ENCODE measurements around the gene MST1R.
A peak's percentile ranks its signal among the peaks of the same experiment; 100 is the strongest.

Gene MST1R

DNA sequence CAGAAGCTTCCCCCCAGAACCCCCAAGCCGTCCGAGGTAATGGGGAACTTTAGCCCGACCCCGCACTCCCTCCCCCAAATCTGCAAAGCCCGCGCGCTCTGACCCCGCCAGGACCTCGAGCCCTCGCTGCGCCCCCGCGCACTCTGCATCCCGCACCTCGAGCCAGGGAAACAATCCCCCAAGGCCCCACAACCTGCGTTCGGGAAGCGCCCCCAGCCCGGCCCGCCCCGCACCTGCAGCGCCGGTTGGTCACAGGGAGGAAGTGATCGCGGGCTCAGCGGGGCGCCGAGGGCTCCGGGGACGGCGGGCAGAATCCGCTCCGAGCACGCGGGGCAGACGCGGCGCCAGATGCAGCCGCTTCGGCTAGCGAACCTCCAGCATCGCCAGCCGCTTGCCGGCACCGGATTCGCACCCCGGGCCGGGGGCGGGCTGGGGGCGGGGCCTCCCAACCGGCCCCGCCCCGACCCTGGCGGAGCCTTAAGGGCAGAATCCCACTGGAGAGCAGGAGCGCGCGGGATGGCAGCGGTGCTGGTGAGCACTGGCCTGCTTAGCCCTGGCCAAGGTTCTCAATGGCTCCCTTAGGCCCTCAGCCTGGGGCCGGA is 34.0 kb downstream of the MST1R start, which contains the start of gene CAMKV:
Gene CAMKV (minus strand): TSS at position 382 of the 602 bp plus-strand sequence. CDS start 7,518 bp downstream, outside the sequence.
- Histone ChIP-seq H3K4me1 (ENCODE audit: control insufficient read depth, insufficient read depth, low read length) (peaks cover 21% of the 10 kb centered on the region), H3K4me3 (ENCODE audit: low read depth, low read length) (peak within 1 kb of the TSS; percentile 72), H3K27me3 (ENCODE audit: control insufficient read depth, insufficient read depth, low read length) (peaks cover 16% of the 10 kb centered on the region), H3K36me3 (ENCODE audit: control insufficient read depth, insufficient read depth, low read length) (no peaks in the 10 kb centered on the region), H3K9ac (ENCODE audit: low read depth, low read length) (no peak within 1 kb of the TSS), H3K9me3 (ENCODE audit: control insufficient read depth, insufficient read depth, low read length) (no peaks in the 10 kb centered on the region)

DNA sequence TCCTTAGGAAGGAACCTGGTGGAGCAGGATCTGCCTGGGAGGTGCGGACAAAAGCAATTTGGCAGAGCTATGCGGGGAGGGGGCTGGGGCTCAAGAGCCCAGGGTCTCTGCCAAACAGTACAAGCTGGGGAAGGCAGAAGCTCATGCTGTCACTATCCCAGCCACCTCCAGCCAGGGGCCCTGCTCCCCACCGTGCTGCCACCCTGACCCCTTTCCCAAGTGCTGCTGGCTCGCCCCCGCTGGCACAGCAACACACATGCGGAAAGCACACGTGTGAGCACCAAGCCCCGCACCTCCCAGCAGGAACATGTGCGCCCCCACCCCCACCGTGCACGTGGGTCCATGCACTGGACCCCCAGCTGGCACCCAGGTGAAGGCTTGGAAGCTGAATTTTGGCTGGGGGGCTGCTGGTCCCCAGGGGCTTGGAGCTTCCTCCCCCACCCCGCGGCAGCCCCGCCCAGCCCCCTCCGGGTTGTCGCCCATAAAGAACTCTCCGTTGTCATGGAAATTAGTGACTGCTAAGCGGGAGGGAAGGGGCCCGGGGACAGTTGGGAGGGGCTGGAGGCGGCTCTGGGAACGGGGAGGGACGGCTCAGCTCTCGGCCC is 34.7 kb downstream of the MST1R start:
- peaks cover 16% of the 10 kb centered on the region for H3K27me3 ChIP-seq (ENCODE audit: control insufficient read depth, insufficient read depth, low read length)
- peaks cover 26% of the 10 kb centered on the region for H3K4me1 ChIP-seq (ENCODE audit: control insufficient read depth, insufficient read depth, low read length)
- H3K36me3 ChIP-seq (ENCODE audit: control insufficient read depth, insufficient read depth, low read length) = no peaks in the 10 kb centered on the region
- H3K9ac ChIP-seq (ENCODE audit: low read depth, low read length) = no peak overlapping the region
- peak overlapping the region; percentile 72 for H3K4me3 ChIP-seq (ENCODE audit: low read depth, low read length)
- H3K9me3 ChIP-seq (ENCODE audit: control insufficient read depth, insufficient read depth, low read length) = no peaks in the 10 kb centered on the region

DNA sequence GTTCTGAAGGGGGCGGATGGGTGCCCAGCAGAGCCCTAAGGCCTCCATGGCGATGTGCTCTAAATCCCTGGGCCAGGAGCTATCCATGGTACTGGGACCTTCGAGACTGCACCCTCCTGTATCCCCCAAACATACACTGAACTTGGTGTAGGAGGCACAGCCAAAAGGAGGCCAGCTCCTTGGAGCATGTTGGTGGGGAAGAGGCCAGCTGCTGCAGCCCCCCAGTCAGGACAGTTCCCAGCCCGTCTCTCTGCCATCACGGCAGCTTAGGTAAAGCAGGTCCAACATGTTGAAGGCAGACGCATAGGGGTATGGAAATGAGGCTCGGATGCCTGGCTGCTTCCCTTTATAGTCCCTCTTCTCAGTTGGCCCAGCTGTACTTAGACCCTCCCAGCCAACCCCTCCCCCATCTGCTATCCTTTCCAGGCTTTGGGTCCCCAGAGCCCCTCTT is 35.8 kb downstream of the MST1R start:
- H3K4me3 ChIP-seq (ENCODE audit: low read depth, low read length) = peak overlapping the region; percentile 72
- no peak overlapping the region for H3K9ac ChIP-seq (ENCODE audit: low read depth, low read length)
- peaks cover 16% of the 10 kb centered on the region for H3K27me3 ChIP-seq (ENCODE audit: control insufficient read depth, insufficient read depth, low read length)
- peaks cover 27% of the 10 kb centered on the region for H3K4me1 ChIP-seq (ENCODE audit: control insufficient read depth, insufficient read depth, low read length)
- H3K9me3 ChIP-seq (ENCODE audit: control insufficient read depth, insufficient read depth, low read length) = no peaks in the 10 kb centered on the region
- no peaks in the 10 kb centered on the region for H3K36me3 ChIP-seq (ENCODE audit: control insufficient read depth, insufficient read depth, low read length)

DNA sequence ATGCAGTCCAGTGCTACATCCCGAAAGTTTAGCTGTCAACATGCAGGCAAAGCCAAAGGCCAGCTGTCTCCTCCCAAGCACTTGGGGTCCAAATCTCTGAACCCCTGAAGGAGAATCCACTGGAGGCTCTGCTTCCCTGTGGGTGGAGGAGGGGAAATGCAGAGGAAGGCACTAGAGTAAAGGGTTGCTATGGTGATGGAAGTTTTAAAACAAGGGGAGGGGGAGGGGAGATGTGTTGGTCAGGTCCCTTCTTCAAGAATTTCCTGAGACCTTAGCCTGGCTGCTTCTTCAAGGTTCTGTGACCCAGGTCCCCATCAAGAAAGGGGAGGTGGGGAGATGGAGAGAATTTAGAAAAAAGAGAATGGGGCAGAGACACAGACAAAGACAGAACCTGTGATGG is 36.3 kb downstream of the MST1R start:
- H3K27me3 ChIP-seq (ENCODE audit: control insufficient read depth, insufficient read depth, low read length) = peaks cover 16% of the 10 kb centered on the region

DNA sequence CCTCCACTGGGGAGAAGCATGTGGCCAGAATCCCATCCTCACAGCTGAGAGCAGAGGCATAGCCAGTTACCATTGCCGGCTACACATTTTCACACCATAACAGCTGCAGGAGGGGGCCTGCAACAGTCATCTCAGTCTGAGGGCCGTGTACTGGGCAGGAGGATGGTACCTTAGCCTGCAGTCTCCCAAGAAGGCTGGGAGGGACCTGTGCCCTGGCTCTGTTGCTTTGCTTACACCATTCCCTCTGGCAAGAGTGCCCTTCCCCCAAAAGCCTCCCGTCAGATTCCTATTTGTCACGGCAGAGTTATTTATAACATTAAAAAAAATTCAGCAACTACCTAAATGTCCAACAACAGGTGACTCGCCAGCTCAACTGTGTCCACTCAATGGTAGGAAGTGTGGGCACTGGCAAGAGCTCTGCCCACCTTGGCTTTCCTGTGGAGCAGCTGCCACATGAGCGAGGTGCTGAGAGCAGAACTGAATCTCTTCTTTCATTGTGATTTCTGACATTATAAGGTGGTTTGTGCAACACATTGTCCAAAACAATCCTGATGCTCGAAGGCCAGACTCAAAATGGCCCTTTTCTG is 38.4 kb downstream of the MST1R start:
- H3K4me3 ChIP-seq (ENCODE audit: low read depth, low read length) = no peak overlapping the region
- peaks cover 2% of the 10 kb centered on the region for H3K27me3 ChIP-seq (ENCODE audit: control insufficient read depth, insufficient read depth, low read length)
- peaks cover 9% of the 10 kb centered on the region for H3K36me3 ChIP-seq (ENCODE audit: control insufficient read depth, insufficient read depth, low read length)
- H3K4me1 ChIP-seq (ENCODE audit: control insufficient read depth, insufficient read depth, low read length) = peaks cover 26% of the 10 kb centered on the region
- H3K9ac ChIP-seq (ENCODE audit: low read depth, low read length) = peak overlapping the region; percentile 60
- no peaks in the 10 kb centered on the region for H3K9me3 ChIP-seq (ENCODE audit: control insufficient read depth, insufficient read depth, low read length)

More for the DNA sequence above, 36.3 kb downstream of the MST1R start:
- no peak overlapping the region for H3K9ac ChIP-seq (ENCODE audit: low read depth, low read length)
- no peak overlapping the region for H3K4me3 ChIP-seq (ENCODE audit: low read depth, low read length)
- H3K9me3 ChIP-seq (ENCODE audit: control insufficient read depth, insufficient read depth, low read length) = no peaks in the 10 kb centered on the region
- H3K4me1 ChIP-seq (ENCODE audit: control insufficient read depth, insufficient read depth, low read length) = peaks cover 27% of the 10 kb centered on the region
- no peaks in the 10 kb centered on the region for H3K36me3 ChIP-seq (ENCODE audit: control insufficient read depth, insufficient read depth, low read length)

DNA sequence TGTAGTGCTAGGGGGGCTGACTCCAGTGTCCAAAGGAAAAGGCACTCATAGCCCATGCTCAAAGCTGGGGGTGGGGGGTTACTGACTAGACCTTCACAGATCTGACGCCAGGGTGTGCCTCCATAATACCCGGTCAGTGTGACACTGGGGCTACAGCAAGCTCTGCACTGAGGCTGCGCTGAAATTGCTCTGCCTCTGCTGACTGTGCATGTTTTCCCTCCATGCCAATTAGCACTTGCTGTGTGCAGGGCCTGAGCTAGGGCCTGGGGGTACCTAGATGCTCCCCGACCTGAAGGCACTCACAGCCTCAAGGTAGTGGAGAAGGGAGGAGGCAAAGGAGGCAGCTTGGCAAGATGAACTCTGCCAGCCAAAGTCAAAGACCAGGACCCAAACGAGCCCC is 39.2 kb downstream of the MST1R start:
- H3K36me3 ChIP-seq (ENCODE audit: control insufficient read depth, insufficient read depth, low read length) = peaks cover 16% of the 10 kb centered on the region
- no peaks in the 10 kb centered on the region for H3K27me3 ChIP-seq (ENCODE audit: control insufficient read depth, insufficient read depth, low read length)
- peaks cover 24% of the 10 kb centered on the region for H3K4me1 ChIP-seq (ENCODE audit: control insufficient read depth, insufficient read depth, low read length)
- peak overlapping the region; percentile 54 for H3K9ac ChIP-seq (ENCODE audit: low read depth, low read length)
- no peaks in the 10 kb centered on the region for H3K9me3 ChIP-seq (ENCODE audit: control insufficient read depth, insufficient read depth, low read length)
- no peak overlapping the region for H3K4me3 ChIP-seq (ENCODE audit: low read depth, low read length)

DNA sequence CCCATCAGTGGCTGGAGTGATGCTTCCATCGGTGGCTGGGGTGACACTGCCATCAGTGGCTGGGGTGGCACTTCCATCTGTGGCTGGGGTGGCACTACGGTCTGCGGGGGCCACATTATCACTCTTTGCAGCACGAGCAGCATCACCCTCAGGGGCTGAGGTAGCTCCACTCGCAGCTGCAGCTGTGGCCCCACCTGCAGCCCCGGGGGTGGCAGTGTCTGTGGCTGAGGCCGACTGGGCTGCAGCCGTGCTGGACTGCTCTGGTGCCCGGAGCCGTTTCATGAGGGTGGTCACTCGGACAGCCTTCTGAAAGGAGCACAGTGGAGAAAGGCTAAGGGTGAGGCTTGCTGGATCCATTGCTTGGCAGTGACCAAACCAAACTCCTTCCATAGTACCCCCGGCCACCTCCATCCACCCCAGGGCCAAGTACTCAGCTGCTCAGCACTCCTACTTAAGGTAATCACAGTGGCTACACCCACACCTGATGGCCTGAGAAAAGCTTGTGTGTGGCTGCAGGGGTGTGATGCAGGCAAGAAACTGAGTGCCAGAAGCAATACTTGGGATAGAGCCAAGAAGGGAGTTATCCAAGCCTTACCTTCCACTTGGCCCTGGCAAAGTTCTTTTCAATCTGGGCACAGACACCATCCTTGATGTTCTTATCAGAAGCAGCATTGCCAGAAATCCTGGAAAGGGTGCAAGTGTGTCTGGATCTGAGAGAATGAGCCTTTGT is 43.9 kb downstream of the MST1R start:
- Histone ChIP-seq H3K4me3 (ENCODE audit: low read depth, low read length) (no peak overlapping the region), H3K9ac (ENCODE audit: low read depth, low read length) (no peak overlapping the region), H3K36me3 (ENCODE audit: control insufficient read depth, insufficient read depth, low read length) (peaks cover 21% of the 10 kb centered on the region), H3K4me1 (ENCODE audit: control insufficient read depth, insufficient read depth, low read length) (peaks cover 14% of the 10 kb centered on the region), H3K27me3 (ENCODE audit: control insufficient read depth, insufficient read depth, low read length) (no peaks in the 10 kb centered on the region), H3K9me3 (ENCODE audit: control insufficient read depth, insufficient read depth, low read length) (no peaks in the 10 kb centered on the region)

DNA sequence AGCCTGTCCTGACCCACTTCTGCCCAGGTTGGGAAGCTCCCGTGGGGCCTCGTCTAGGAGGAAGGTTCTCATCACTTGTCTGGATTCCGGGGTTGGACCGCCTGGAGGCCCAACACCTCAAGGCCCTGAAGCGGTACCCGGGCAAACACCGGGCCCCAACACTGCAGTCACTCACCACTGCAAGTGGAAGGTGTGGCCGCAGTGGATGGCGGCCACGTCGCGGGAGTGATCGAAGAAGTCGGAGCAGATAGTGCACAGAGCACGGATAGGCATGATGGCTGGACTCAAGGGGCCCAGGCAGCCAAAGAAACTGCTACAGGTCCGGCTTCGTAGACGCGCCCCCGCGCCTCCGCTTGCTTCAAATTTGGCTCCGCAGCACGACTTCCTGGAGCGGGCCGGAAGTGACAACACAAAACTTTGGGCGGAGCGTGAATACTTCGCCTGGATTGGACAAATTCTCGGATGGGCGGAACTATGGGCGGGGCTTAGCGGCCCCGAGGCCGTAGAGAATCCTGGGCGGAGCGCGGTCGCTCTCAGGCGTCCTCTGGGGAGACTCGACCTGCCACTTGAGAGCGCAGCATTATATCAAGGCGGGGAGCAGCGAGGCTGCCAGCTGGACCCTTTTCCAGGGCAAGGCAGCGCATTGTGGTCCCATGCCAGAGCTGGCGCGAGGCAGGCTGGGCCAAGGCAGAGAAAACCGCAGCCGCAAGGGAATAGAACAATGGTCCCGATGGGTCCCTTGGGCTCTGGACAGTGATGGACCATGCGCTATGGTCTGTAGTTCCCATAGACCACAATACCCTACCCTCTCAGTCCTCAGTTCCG is 47.3 kb downstream of the MST1R start, which contains the start of gene TRAIP:
Gene TRAIP (minus strand): TSS at position 384 of the 825 bp plus-strand sequence. CDS start 111 bp downstream, at position 273.
- Histone ChIP-seq H3K27me3 (ENCODE audit: control insufficient read depth, insufficient read depth, low read length) (no peaks in the 10 kb centered on the region), H3K36me3 (ENCODE audit: control insufficient read depth, insufficient read depth, low read length) (peaks cover 21% of the 10 kb centered on the region), H3K9me3 (ENCODE audit: control insufficient read depth, insufficient read depth, low read length) (no peaks in the 10 kb centered on the region), H3K4me3 (ENCODE audit: low read depth, low read length) (peak within 1 kb of the TSS; percentile 90), H3K9ac (ENCODE audit: low read depth, low read length) (peak within 1 kb of the TSS; percentile 90), H3K4me1 (ENCODE audit: control insufficient read depth, insufficient read depth, low read length) (peaks cover 7% of the 10 kb centered on the region)

DNA sequence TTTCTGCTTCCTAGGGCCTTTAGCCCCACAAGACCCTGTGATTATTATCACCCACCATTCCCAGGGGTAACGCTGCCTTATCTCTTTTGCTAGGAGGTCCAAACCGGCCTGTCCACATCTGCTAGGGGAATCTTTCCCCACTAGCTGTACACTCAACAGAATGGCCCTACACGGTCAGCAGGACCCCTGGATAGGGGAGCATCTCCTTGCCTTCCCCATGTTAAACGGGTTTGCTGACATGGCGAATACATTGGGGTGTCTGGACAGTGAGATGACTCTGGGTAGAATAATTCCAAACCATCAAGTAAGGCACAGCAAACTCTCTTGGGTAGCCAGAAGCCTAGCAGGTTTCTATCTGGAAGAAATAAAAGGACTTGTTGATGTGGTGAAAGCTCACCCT is 48.0 kb downstream of the MST1R start:
- Histone ChIP-seq H3K4me3 (ENCODE audit: low read depth, low read length) (peak overlapping the region; percentile 90), H3K27me3 (ENCODE audit: control insufficient read depth, insufficient read depth, low read length) (no peaks in the 10 kb centered on the region), H3K9ac (ENCODE audit: low read depth, low read length) (peak overlapping the region; percentile 4), H3K4me1 (ENCODE audit: control insufficient read depth, insufficient read depth, low read length) (peaks cover 7% of the 10 kb centered on the region), H3K36me3 (ENCODE audit: control insufficient read depth, insufficient read depth, low read length) (peaks cover 16% of the 10 kb centered on the region), H3K9me3 (ENCODE audit: control insufficient read depth, insufficient read depth, low read length) (no peaks in the 10 kb centered on the region)

DNA sequence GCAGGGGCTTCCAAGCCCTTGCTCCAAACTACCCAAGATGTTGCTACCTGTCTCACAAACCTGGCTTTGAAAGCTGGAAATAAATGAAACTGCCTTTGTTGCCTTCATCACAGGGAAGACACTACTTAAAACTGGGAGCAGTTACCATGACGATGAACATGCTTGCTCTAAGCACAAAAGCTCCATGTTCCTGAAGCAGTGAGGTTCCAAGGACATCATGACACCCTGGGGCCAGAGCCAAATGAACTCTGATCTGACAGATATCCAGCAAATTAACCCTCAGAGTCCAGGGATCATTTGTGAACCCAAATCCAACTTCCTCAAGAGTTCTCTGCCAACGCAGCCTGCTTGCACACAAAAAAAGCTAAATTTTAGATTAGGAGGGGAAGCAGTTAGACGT is 58.0 kb downstream of the MST1R start:
- Histone ChIP-seq H3K4me3 (ENCODE audit: low read depth, low read length) (no peak overlapping the region), H3K27me3 (ENCODE audit: control insufficient read depth, insufficient read depth, low read length) (no peaks in the 10 kb centered on the region), H3K9me3 (ENCODE audit: control insufficient read depth, insufficient read depth, low read length) (no peaks in the 10 kb centered on the region), H3K36me3 (ENCODE audit: control insufficient read depth, insufficient read depth, low read length) (peaks cover 22% of the 10 kb centered on the region), H3K4me1 (ENCODE audit: control insufficient read depth, insufficient read depth, low read length) (no peaks in the 10 kb centered on the region), H3K9ac (ENCODE audit: low read depth, low read length) (no peak overlapping the region)

Measured in iPS-15b (cell line).